ENCODE measurements around the gene DLX5.

Gene DLX5

GRCh38 chr7:97006816-97007582 is 17.6 kb downstream of the DLX5 start:
- Histone ChIP-seq H3K4me1 (ENCODE audit: control insufficient read depth in 2 of 2, insufficient read depth in 1 of 2, low read depth in 1 of 2, low read length in 2 of 2) (peaks cover 0 to 8% of the 10 kb centered on the region in 2 donors), H3K4ac (ENCODE audit: low read length) (no peak overlapping the region), H3K4me3 (ENCODE audit: low read length in 2 of 2) (peak overlapping the region in 1 of 2 donors; percentile 59), H4K8ac (ENCODE audit: low read depth, low read length) (no peak overlapping the region), H3K27ac (replicated peaks; ENCODE audit: low read length) (no peak overlapping the region), H3K79me1 (ENCODE audit: low read depth, low read length) (no peaks in the 10 kb centered on the region), H3K23ac (ENCODE audit: low read depth, low read length, poor library complexity) (no peak overlapping the region), H3K18ac (ENCODE audit: low read length) (peak overlapping the region; percentile 78), H3K9me3 (replicated peaks in 1 of 2; ENCODE audit: control insufficient read depth in 2 of 2, insufficient read depth in 1 of 2, low read depth in 1 of 2, low read length in 2 of 2) (peaks cover 0 to 3% of the 10 kb centered on the region in 2 donors), H3K9ac (ENCODE audit: low read depth, low read length, poor library complexity) (no peak overlapping the region), H2AFZ (ENCODE audit: low read length) (peak overlapping the region; percentile 93), H3K36me3 (replicated peaks in 1 of 2; ENCODE audit: control insufficient read depth in 2 of 2, insufficient read depth in 2 of 2, low read length in 2 of 2) (no peaks in the 10 kb centered on the region), H3K27me3 (ENCODE audit: control insufficient read depth in 3 of 3, insufficient read depth in 3 of 3, low read depth in 1 of 3, low read length in 3 of 3) (peaks cover 37 to 92% (median 81%) of the 10 kb centered on the region in 3 experiments), H2BK12ac (ENCODE audit: low read length) (peak overlapping the region; percentile 46), H3K4me2 (ENCODE audit: insufficient read depth, low read length, poor library complexity, severe bottlenecking) (peak overlapping the region; percentile 89), H2AK5ac (ENCODE audit: low read depth, low read length) (peak overlapping the region; percentile 33), H4K91ac (ENCODE audit: low read depth, low read length, poor library complexity) (no peak overlapping the region), H2BK15ac (ENCODE audit: low read length) (peak overlapping the region; percentile 88), H2BK5ac (ENCODE audit: low read length) (no peak overlapping the region), H3K14ac (ENCODE audit: low read length) (no peak overlapping the region), H2BK120ac (ENCODE audit: low read depth, low read length) (no peak overlapping the region)
- no CpG with 5 or more reads among the region's 39 CpGs for WGBS, 2 donors (ENCODE audit: extremely low coverage in 2 of 2, insufficient read length in 2 of 2, insufficient replicate concordance in 1 of 2)
- peak; percentile 49 for DNase-seq (ENCODE audit: low spot score)

DNA sequence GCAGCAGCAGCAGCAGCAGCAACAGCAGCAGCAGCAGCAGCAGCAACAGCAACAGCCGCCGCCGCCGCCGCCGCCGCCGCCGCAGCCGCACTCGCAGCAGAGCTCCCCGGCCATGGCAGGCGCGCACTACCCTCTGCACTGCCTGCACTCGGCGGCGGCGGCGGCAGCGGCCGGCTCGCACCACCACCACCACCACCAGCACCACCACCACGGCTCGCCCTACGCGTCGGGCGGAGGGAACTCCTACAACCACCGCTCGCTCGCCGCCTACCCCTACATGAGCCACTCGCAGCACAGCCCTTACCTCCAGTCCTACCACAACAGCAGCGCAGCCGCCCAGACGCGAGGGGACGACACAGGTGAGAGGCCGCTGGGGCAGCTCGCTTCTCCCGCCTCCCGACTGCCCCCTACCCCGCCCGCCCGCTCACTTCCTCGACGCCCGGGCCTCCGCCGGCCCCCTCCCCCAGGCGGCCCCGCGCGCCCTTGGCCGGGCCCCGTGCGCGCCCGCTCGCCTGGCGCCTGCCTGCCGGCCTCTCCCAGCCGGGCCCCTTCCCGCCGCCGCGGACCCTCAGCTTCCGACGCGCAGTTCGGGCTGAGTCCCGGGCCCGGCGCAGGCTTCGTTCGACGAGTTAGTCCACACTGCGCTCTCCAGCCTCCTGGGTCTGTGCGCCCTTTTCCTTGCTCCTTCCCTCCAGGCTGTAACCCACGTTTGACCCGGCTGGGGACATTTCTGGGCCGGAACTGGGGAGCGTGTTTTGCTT is 18.4 kb downstream of the DLX5 start:
- Histone ChIP-seq H3K4me3 (ENCODE audit: low read length in 2 of 2) (peak overlapping the region; percentile 44 to 73), H2BK15ac (ENCODE audit: low read length) (peak overlapping the region; percentile 88), H3K36me3 (replicated peaks in 1 of 2; ENCODE audit: control insufficient read depth in 2 of 2, insufficient read depth in 2 of 2, low read length in 2 of 2) (no peaks in the 10 kb centered on the region), H3K27me3 (ENCODE audit: control insufficient read depth in 3 of 3, insufficient read depth in 3 of 3, low read depth in 1 of 3, low read length in 3 of 3) (peaks cover 41 to 92% (median 81%) of the 10 kb centered on the region in 3 experiments), H3K14ac (ENCODE audit: low read length) (no peak overlapping the region), H2BK5ac (ENCODE audit: low read length) (no peak overlapping the region), H3K9ac (ENCODE audit: low read depth, low read length, poor library complexity) (peak overlapping the region; percentile 82), H3K18ac (ENCODE audit: low read length) (peak overlapping the region; percentile 93), H2AK5ac (ENCODE audit: low read depth, low read length) (no peak overlapping the region), H3K4me2 (ENCODE audit: insufficient read depth, low read length, poor library complexity, severe bottlenecking) (peak overlapping the region; percentile 89), H3K79me1 (ENCODE audit: low read depth, low read length) (no peaks in the 10 kb centered on the region), H2BK12ac (ENCODE audit: low read length) (peak overlapping the region; percentile 46), H3K9me3 (replicated peaks in 1 of 2; ENCODE audit: control insufficient read depth in 2 of 2, insufficient read depth in 1 of 2, low read depth in 1 of 2, low read length in 2 of 2) (peaks cover 0 to 3% of the 10 kb centered on the region in 2 donors), H3K4ac (ENCODE audit: low read length) (no peak overlapping the region), H4K91ac (ENCODE audit: low read depth, low read length, poor library complexity) (no peak overlapping the region), H3K4me1 (ENCODE audit: control insufficient read depth in 2 of 2, insufficient read depth in 1 of 2, low read depth in 1 of 2, low read length in 2 of 2) (peaks cover 0 to 8% of the 10 kb centered on the region in 2 donors), H3K23ac (ENCODE audit: low read depth, low read length, poor library complexity) (no peak overlapping the region), H3K27ac (replicated peaks; ENCODE audit: low read length) (no peak overlapping the region), H4K8ac (ENCODE audit: low read depth, low read length) (no peak overlapping the region), H2BK120ac (ENCODE audit: low read depth, low read length) (no peak overlapping the region), H2AFZ (ENCODE audit: low read length) (peak overlapping the region; percentile 93)
- WGBS, 2 donors (ENCODE audit: extremely low coverage in 2 of 2, insufficient read length in 2 of 2, insufficient replicate concordance in 1 of 2): no CpG with 5 or more reads among the region's 83 CpGs
- peak; percentile 65 for DNase-seq (ENCODE audit: low spot score)

DNA sequence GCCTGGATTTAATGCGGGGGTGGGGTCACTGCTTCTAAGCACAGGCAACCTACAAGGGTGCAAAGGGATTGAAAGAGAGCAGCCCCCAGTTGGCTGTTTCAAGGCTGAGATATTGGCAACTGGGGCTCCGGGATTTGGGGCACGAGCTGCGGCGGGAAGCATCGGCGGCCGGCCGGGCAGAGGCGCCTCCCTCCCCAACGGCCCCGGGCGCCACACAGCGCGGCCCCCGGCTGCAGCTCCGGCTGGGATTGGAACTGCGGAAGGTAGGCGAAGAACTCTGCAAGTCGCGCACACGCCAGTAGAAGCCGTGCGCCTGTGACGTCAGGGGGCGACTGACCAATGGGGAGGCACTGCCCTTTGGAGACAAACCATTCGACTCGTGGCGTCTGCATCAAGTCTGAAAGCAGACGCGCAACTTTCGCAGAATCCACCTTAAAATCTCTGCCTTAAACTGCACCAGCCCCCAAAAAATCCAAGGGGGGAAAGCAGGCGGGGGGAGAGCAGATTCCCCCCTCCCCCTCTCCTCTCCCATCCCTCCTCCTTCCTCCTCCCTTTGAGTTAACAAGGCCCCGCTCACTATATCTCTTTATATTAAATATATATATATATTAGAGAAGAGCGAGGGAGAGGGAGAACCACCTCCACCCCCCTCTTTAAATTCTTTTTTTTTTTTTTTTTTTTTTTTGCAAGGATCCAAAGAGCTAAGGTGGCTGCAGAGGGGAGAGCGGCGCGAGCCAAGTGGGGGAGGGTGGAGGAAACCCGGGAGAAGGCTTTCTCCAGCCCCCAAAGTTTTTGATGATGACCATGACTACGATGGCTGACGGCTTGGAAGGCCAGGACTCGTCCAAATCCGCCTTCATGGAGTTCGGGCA is 19.2 kb downstream of the DLX5 start, which contains the start of gene DLX6:
TSS of gene DLX6 (plus strand) at position 371 of the 872 bp plus-strand sequence. CDS start at position 796, 425 bp downstream.
- WGBS, 2 donors (ENCODE audit: extremely low coverage in 2 of 2, insufficient read length in 2 of 2, insufficient replicate concordance in 1 of 2): no CpG with 5 or more reads among the region's 44 CpGs
- Histone ChIP-seq H3K4me3 (ENCODE audit: low read length in 2 of 2) (peak within 1 kb of the TSS; percentile 44 to 73), H3K23ac (ENCODE audit: low read depth, low read length, poor library complexity) (no peak within 1 kb of the TSS), H2BK15ac (ENCODE audit: low read length) (no peak within 1 kb of the TSS), H2AFZ (ENCODE audit: low read length) (peak within 1 kb of the TSS; percentile 93), H2BK5ac (ENCODE audit: low read length) (no peak within 1 kb of the TSS), H3K27ac (replicated peaks; ENCODE audit: low read length) (no peak within 1 kb of the TSS), H3K14ac (ENCODE audit: low read length) (no peak within 1 kb of the TSS), H3K4ac (ENCODE audit: low read length) (no peak within 1 kb of the TSS), H3K4me2 (ENCODE audit: insufficient read depth, low read length, poor library complexity, severe bottlenecking) (peak within 1 kb of the TSS; percentile 89), H3K9ac (ENCODE audit: low read depth, low read length, poor library complexity) (peak within 1 kb of the TSS; percentile 82), H3K9me3 (replicated peaks in 1 of 2; ENCODE audit: control insufficient read depth in 2 of 2, insufficient read depth in 1 of 2, low read depth in 1 of 2, low read length in 2 of 2) (peaks cover 0 to 3% of the 10 kb centered on the region in 2 donors), H3K36me3 (replicated peaks in 1 of 2; ENCODE audit: control insufficient read depth in 2 of 2, insufficient read depth in 2 of 2, low read length in 2 of 2) (no peaks in the 10 kb centered on the region), H2AK5ac (ENCODE audit: low read depth, low read length) (no peak within 1 kb of the TSS), H3K79me1 (ENCODE audit: low read depth, low read length) (no peaks in the 10 kb centered on the region), H4K8ac (ENCODE audit: low read depth, low read length) (no peak within 1 kb of the TSS), H2BK120ac (ENCODE audit: low read depth, low read length) (no peak within 1 kb of the TSS), H4K91ac (ENCODE audit: low read depth, low read length, poor library complexity) (no peak within 1 kb of the TSS), H3K27me3 (ENCODE audit: control insufficient read depth in 3 of 3, insufficient read depth in 3 of 3, low read depth in 1 of 3, low read length in 3 of 3) (peaks cover 41 to 92% (median 84%) of the 10 kb centered on the region in 3 experiments), H3K18ac (ENCODE audit: low read length) (peak within 1 kb of the TSS; percentile 93), H3K4me1 (ENCODE audit: control insufficient read depth in 2 of 2, insufficient read depth in 1 of 2, low read depth in 1 of 2, low read length in 2 of 2) (peaks cover 0 to 8% of the 10 kb centered on the region in 2 donors), H2BK12ac (ENCODE audit: low read length) (no peak within 1 kb of the TSS)
- peak; percentile 81 for DNase-seq (ENCODE audit: low spot score)

Measured in neuronal stem cell (in vitro differentiated cells).